Fibroblast of lung (primary cell): ENCODE measurements around the gene MIEF2. TPM values are rescaled to one million over a fixed set of nuclear protein-coding genes. Genes with fewer than 3 reads are reported as not detected.

Source experiments
- DNase-seq, 2 donors: peaks; one replicate each; pipeline versions ENCODE4 v3.0.0 to v3.0.0-alpha.2; 2010; ENCODE audit warnings: low read depth in 2 of 2
- H2AFZ ChIP-seq: 2 replicates; pipeline ENCODE4 v1.5.1; 2012; ENCODE audit warnings: low read length, control low read depth, inconsistent platforms
- H3K27ac ChIP-seq: 2 replicates; pipeline ENCODE4 v1.5.1; 2011; ENCODE audit warnings: low read length, control low read depth; ENCODE audit not compliant: insufficient read depth
- H3K27me3 ChIP-seq: 2 replicates; pipeline ENCODE4 v1.5.1; 2011; ENCODE audit warnings: mild to moderate bottlenecking, low read length; ENCODE audit not compliant: control insufficient read depth, insufficient read depth
- H3K36me3 ChIP-seq: 2 replicates; pipeline ENCODE4 v1.5.1; 2011; ENCODE audit warnings: low read length; ENCODE audit not compliant: control insufficient read depth, insufficient read depth
- H3K4me1 ChIP-seq: 2 replicates; pipeline ENCODE4 v1.5.1; 2011; ENCODE audit warnings: low read length; ENCODE audit not compliant: control insufficient read depth, insufficient read depth; ENCODE audit errors: extremely low read depth
- H3K4me2 ChIP-seq: 2 replicates; pipeline ENCODE4 v1.5.1; 2011; ENCODE audit warnings: low read length, control low read depth; ENCODE audit not compliant: insufficient read depth; ENCODE audit errors: extremely low read depth
- H3K4me3 ChIP-seq, 4 experiments: fragments of 200-600 bp in 1 of 4; sonication (generic) in 1 of 4; replicated peaks in 1 of 4; 2 replicates each; pipeline ENCODE4 v1.5.1; 2011 to 2016; ENCODE audit warnings: low read length in 4 of 4, low read depth in 3 of 4, mild to moderate bottlenecking in 3 of 4, control low read depth in 2 of 4, inconsistent platforms in 1 of 4, mixed read lengths in 1 of 4; ENCODE audit not compliant: insufficient read depth in 1 of 4; ENCODE audit errors: control extremely low read depth in 1 of 4
- H3K79me2 ChIP-seq: 2 replicates; pipeline ENCODE4 v1.5.1; 2012; ENCODE audit warnings: mild to moderate bottlenecking, low read length, inconsistent platforms; ENCODE audit not compliant: control insufficient read depth, insufficient read depth
- H3K9ac ChIP-seq: 2 replicates; pipeline ENCODE4 v1.5.1; 2011; ENCODE audit warnings: mild to moderate bottlenecking, low read length, control low read depth; ENCODE audit not compliant: insufficient read depth
- H3K9me3 ChIP-seq: 2 replicates; pipeline ENCODE4 v1.5.1; 2012; ENCODE audit warnings: low read depth, low read length; ENCODE audit not compliant: control insufficient read depth, insufficient read depth
- H4K20me1 ChIP-seq: 2 replicates; pipeline ENCODE4 v1.5.1; 2011; ENCODE audit warnings: low read length; ENCODE audit not compliant: control insufficient read depth, insufficient read depth; ENCODE audit errors: extremely low read depth
- EZH2 ChIP-seq: IDR thresholded peaks from 2 replicates; pipeline ENCODE4 v1.5.1; 2012; ENCODE audit warnings: low read length, control low read depth, mild to moderate bottlenecking; ENCODE audit errors: missing control alignments
- polyA plus RNA-seq, 2 donors: library from polyadenylated mRNA; depleted of rRNA in 1 of 2; stranded (reverse) in 1 of 2; unstranded in 1 of 2; fragments of >200 nt; gene quantifications; 2 replicates each; pipeline ENCODE4 v1.2.1, GENCODE V29; 2011 to 2012; ENCODE audit warnings: missing spikeins in 1 of 2
- total RNA-seq: library from RNA; depleted of rRNA; stranded (reverse); fragments of >200 nt; gene quantifications from 2 replicates; pipeline ENCODE4 v1.2.1, GENCODE V29; 2014
- TF ChIP-seq, protein P1 (sequence below), 2 donors: IDR thresholded peaks in 1 of 2; conservative IDR thresholded peaks in 1 of 2; 1 replicate in 1 of 2; 2 replicates in 1 of 2; pipeline ENCODE4 v1.5.1; 2011 to 2012; ENCODE audit warnings: low read length in 2 of 2, control low read depth in 1 of 2, inconsistent platforms in 1 of 2, low read depth in 1 of 2, mild to moderate bottlenecking in 1 of 2

The MIEF2 gene
- total and polyA plus RNA-seq, 2 donors (not counting 1 experiment from before 2014, with no cell fraction given): 3.9 to 16.2 TPM

DNA sequence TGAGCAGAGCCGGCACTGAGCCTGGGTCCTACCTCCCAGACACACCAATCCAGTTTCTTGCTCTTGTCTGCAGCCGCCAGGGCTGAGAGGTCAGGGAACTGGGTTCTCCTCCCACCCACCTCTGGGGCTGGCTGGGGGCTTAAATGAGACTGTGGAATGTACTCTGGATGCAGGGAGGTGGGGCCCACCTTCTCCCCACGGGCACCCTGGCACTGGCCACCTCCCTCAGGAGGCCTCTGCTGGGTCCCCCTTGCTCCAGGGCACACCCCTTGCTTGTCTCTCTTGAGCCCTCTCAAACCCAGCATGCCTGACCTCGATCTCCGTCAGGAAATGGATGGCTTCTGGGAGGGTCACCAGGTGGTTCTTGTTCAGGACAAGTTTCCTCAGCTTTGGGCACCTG is 8.3 kb upstream of the MIEF2 start:
- TF ChIP-seq, protein P1, sequence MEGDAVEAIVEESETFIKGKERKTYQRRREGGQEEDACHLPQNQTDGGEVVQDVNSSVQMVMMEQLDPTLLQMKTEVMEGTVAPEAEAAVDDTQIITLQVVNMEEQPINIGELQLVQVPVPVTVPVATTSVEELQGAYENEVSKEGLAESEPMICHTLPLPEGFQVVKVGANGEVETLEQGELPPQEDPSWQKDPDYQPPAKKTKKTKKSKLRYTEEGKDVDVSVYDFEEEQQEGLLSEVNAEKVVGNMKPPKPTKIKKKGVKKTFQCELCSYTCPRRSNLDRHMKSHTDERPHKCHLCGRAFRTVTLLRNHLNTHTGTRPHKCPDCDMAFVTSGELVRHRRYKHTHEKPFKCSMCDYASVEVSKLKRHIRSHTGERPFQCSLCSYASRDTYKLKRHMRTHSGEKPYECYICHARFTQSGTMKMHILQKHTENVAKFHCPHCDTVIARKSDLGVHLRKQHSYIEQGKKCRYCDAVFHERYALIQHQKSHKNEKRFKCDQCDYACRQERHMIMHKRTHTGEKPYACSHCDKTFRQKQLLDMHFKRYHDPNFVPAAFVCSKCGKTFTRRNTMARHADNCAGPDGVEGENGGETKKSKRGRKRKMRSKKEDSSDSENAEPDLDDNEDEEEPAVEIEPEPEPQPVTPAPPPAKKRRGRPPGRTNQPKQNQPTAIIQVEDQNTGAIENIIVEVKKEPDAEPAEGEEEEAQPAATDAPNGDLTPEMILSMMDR (conservative IDR thresholded peaks at IDR 0.05 in 1 of 2, IDR thresholded peaks at IDR 0.05 in 1 of 2; ENCODE audit: low read depth in 1 of 2, low read length in 2 of 2): no peak
- TF ChIP-seq EZH2: no peak
- no peak overlapping the region for H3K27ac ChIP-seq
- H3K4me3 ChIP-seq: no peak overlapping the region
- no peaks in the 10 kb centered on the region for H4K20me1 ChIP-seq
- H3K27me3 ChIP-seq: no peaks in the 10 kb centered on the region
- H3K4me2 ChIP-seq: no peak overlapping the region
- no peak overlapping the region for H2AFZ ChIP-seq
- DNase-seq: no peak
- H3K36me3 ChIP-seq: peaks cover 63% of the 10 kb centered on the region
- peaks cover 18% of the 10 kb centered on the region for H3K79me2 ChIP-seq
- no peak overlapping the region for H3K9ac ChIP-seq
- no peaks in the 10 kb centered on the region for H3K9me3 ChIP-seq
- H3K4me1 ChIP-seq: peaks cover 3% of the 10 kb centered on the region

DNA sequence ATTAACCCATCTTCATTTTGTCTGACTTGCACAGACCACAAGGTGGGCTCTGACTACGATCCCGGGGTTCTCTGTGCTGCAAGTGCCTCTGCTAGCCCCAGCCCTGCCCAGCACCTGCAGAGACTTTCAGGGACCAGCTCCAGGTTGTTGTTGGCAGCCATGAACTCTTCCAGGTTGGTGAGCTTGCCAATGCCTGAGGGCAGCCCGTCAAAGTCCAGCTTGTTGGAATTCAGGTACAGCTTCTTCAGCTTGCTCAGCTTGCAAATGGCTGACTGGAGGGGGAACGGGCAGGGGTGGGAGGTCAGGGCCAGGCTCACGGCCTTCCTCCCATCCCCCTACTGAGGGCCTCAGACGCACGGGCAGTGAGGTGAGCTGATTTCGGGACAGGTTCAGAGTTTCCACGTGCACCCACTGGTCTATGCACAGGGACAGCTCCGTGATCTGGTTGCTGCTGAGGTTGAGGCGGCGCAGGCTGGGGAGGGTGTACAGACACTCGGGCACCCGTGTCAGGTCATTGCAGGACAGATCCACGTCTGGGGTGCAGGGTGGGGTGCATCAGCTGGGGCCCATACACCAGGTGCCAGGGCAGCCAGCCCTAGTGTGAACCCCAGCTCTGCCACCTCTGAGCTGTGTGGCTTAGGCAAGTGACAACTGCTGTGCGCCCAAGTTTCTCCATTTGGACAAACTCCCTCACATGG is 7.1 kb upstream of the MIEF2 start:
- H3K9me3 ChIP-seq: no peaks in the 10 kb centered on the region
- no peak overlapping the region for H3K9ac ChIP-seq
- H3K36me3 ChIP-seq: peaks cover 53% of the 10 kb centered on the region
- TF ChIP-seq EZH2: no peak
- TF ChIP-seq, protein P1 (conservative IDR thresholded peaks at IDR 0.05 in 1 of 2, IDR thresholded peaks at IDR 0.05 in 1 of 2; ENCODE audit: low read depth in 1 of 2, low read length in 2 of 2): no peak
- H4K20me1 ChIP-seq: no peaks in the 10 kb centered on the region
- H3K4me3 ChIP-seq: no peak overlapping the region
- H3K27me3 ChIP-seq: no peaks in the 10 kb centered on the region
- H3K4me2 ChIP-seq: no peak overlapping the region
- H3K27ac ChIP-seq: no peak overlapping the region
- no peak for DNase-seq
- H2AFZ ChIP-seq: no peak overlapping the region
- peaks cover 6% of the 10 kb centered on the region for H3K4me1 ChIP-seq
- peaks cover 25% of the 10 kb centered on the region for H3K79me2 ChIP-seq

DNA sequence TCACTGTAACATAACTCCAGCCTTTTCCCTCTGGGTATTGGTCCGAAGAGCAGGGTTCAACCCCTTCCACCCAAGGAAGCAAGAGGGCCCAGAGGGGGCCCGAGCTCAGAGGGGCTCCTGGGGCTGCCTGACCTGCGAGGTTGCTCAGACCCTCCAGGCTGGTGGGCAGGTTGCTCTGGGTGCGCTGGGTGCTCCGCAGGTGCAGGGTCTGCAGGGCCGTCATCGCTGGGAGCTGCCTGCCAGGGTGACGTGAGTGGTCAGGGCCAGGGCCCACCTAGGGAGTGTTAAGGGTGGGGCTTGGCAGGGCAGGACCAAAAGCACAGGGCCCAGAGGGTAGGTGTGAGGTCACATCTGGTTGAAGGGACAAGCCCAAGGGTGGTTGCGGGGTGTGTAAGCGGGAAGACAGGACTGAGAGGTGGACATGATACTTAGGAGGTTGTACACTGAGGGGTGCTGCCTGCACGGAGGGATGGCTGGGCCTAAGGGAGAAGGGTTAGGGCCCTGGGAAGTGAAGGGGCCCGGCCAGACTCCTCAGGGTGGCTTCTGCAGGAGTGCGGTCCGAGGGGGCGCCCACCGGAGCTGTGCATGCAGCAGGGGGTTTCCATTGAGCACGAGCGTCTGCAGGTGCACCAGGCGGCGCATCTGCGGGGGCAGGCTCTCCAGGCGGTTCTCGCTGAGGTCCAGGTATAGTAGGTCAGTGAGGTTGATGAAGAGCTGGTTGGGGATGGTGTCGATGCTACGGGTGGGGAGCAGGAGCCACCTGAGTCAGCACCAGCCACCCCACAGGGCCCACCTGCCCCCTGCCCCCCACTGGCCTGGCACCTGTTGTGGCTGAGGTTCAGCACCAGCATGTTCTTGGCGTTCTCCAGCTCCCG is 6.3 kb upstream of the MIEF2 start:
- Histone ChIP-seq H4K20me1 (no peaks in the 10 kb centered on the region), H3K27me3 (no peaks in the 10 kb centered on the region), H3K4me1 (peaks cover 9% of the 10 kb centered on the region), H3K4me2 (no peak overlapping the region), H3K4me3 (no peak overlapping the region), H3K79me2 (peaks cover 25% of the 10 kb centered on the region), H3K36me3 (peaks cover 49% of the 10 kb centered on the region), H3K9me3 (no peaks in the 10 kb centered on the region), H3K27ac (no peak overlapping the region), H3K9ac (no peak overlapping the region), H2AFZ (no peak overlapping the region)
- TF ChIP-seq EZH2: no peak
- TF ChIP-seq, protein P1 (conservative IDR thresholded peaks at IDR 0.05 in 1 of 2, IDR thresholded peaks at IDR 0.05 in 1 of 2; ENCODE audit: low read depth in 1 of 2, low read length in 2 of 2): no peak
- no peak for DNase-seq
